Activated CD8-positive, alpha-beta memory T cell treated with anti-CD3 and anti-CD28 coated beads, Interleukin-2, amount 10 ng/mL, durations not matched to agents 7 days and 5 days (primary cell): ENCODE measurements around the gene MYMX. TPM values are rescaled to one million over a fixed set of nuclear protein-coding genes. Genes with fewer than 3 reads are reported as not detected.

Source experiments
- ATAC-seq: fragments of 150-1000 bp; cut with Tn5 transposase; one replicate; pipeline ENCODE4 v1.10.0; 2021; ENCODE audit warnings: moderate library complexity
- CTCF ChIA-PET: fragments of 350-600 bp; sonication (Branson Sonifier 250); formaldehyde crosslinking; loops from one replicate; lab custom pipeline; 2021; ENCODE audit warnings: antibody characterized with exemption; lab: Charles Lee
- DNase-seq: peaks from one replicate; pipeline ENCODE4 v3.0.0-alpha.2; 2020
- H3K27ac Mint-ChIP-seq: one replicate; pipeline ENCODE4 v1.8.0; 2021; ENCODE audit warnings: mild to moderate bottlenecking, mixed read lengths
- H3K27me3 Mint-ChIP-seq: one replicate; pipeline ENCODE4 v1.8.0; 2021; ENCODE audit warnings: mixed read lengths
- H3K36me3 Mint-ChIP-seq: one replicate; pipeline ENCODE4 v1.8.0; 2021; ENCODE audit warnings: mild to moderate bottlenecking, mixed read lengths
- H3K4me1 Mint-ChIP-seq: one replicate; pipeline ENCODE4 v1.8.0; 2021; ENCODE audit warnings: mixed read lengths
- H3K4me3 Mint-ChIP-seq: one replicate; pipeline ENCODE4 v1.8.0; 2021; ENCODE audit warnings: mild to moderate bottlenecking, moderate library complexity, mixed read lengths
- H3K9me3 Mint-ChIP-seq: one replicate; pipeline ENCODE4 v1.8.0; 2022; ENCODE audit warnings: low read depth, mixed read lengths
- total RNA-seq, 2 experiments: library from RNA; stranded (reverse); gene quantifications; one replicate each; pipeline ENCODE4 v1.2.3, GENCODE V29; 2021

Gene MYMX
- total RNA-seq, 2 experiments from 2014 or later = not detected

- no peaks in the 10 kb centered on the region for H3K9me3 Mint-ChIP-seq
- H3K4me1 Mint-ChIP-seq = no peaks in the 10 kb centered on the region
- no peak overlapping the region for H3K4me3 Mint-ChIP-seq
- no peak overlapping the region for H3K27ac Mint-ChIP-seq
- no peaks in the 10 kb centered on the region for H3K36me3 Mint-ChIP-seq
- H3K27me3 Mint-ChIP-seq = peaks cover 24% of the 10 kb centered on the region
- DNase-seq = no peak
- CTCF ChIA-PET = no interaction called here
- ATAC-seq = no peak
These were observed 5.4 kb upstream of the MYMX start for GRCh38 chr6:44211284-44211683.

GRCh38 chr6:44214307-44214706, 2.4 kb upstream of the MYMX start:
- H3K4me3 Mint-ChIP-seq = no peak overlapping the region
- H3K4me1 Mint-ChIP-seq = peaks cover 3% of the 10 kb centered on the region
- H3K9me3 Mint-ChIP-seq = no peaks in the 10 kb centered on the region
- CTCF ChIA-PET = interaction anchor here (1.2 to 1.5 kb wide), 2 partner anchors 9 to 42 kb away, joined by 3 to 4 read pairs; partner anchors contain the start of gene SLC29A1
- H3K27me3 Mint-ChIP-seq = peaks cover 26% of the 10 kb centered on the region
- DNase-seq = no peak
- no peak for ATAC-seq
- H3K36me3 Mint-ChIP-seq = no peaks in the 10 kb centered on the region
- H3K27ac Mint-ChIP-seq = no peak overlapping the region

GRCh38 chr6:44217332-44218143, 812 bp downstream of the MYMX start:
- Mint-ChIP-seq H3K36me3 (no peaks in the 10 kb centered on the region), H3K4me3 (no peak overlapping the region), H3K4me1 (peaks cover 13% of the 10 kb centered on the region), H3K27ac (no peak overlapping the region), H3K27me3 (peaks cover 15% of the 10 kb centered on the region), H3K9me3 (no peaks in the 10 kb centered on the region)
- ATAC-seq (no peak), DNase-seq (no peak)
- CTCF ChIA-PET = interaction anchor here (1.8 kb wide), 1 partner anchor 17 kb away, joined by 5 read pairs; no protein-coding TSS in a partner anchor

GRCh38 chr6:44219053-44219814, 2.5 kb downstream of the MYMX start:
- CTCF ChIA-PET = interaction anchor here (1.1 to 1.8 kb wide), 4 partner anchors 15 to 38 kb away, joined by 3 to 6 read pairs (median 5); partner anchors contain the start of gene SLC35B2
- peaks cover 23% of the 10 kb centered on the region for H3K4me1 Mint-ChIP-seq
- no peaks in the 10 kb centered on the region for H3K9me3 Mint-ChIP-seq
- no peaks in the 10 kb centered on the region for H3K36me3 Mint-ChIP-seq
- peaks cover 12% of the 10 kb centered on the region for H3K27me3 Mint-ChIP-seq
- H3K4me3 Mint-ChIP-seq = no peak overlapping the region
- no peak for ATAC-seq
- no peak overlapping the region for H3K27ac Mint-ChIP-seq
- no peak for DNase-seq

GRCh38 chr6:44219815-44220784, 3.4 kb downstream of the MYMX start:
- DNase-seq (no peak), ATAC-seq (no peak)
- Mint-ChIP-seq H3K27ac (no peak overlapping the region), H3K4me1 (peaks cover 31% of the 10 kb centered on the region), H3K4me3 (no peak overlapping the region), H3K9me3 (no peaks in the 10 kb centered on the region), H3K36me3 (no peaks in the 10 kb centered on the region), H3K27me3 (peaks cover 11% of the 10 kb centered on the region)
- CTCF ChIA-PET = interaction anchor here (1.1 to 6.8 kb wide), 6 partner anchors 8 to 39 kb away, joined by 3 to 88 read pairs (median 5); partner anchors contain the start of gene SLC35B2

- CTCF ChIA-PET = interaction anchor here (0.6 to 6.8 kb wide), 14 partner anchors 8 to 82 kb away, joined by 3 to 88 read pairs (median 4); partner anchors contain the start of gene HSP90AB1
- Mint-ChIP-seq H3K9me3 (no peaks in the 10 kb centered on the region), H3K27me3 (peaks cover 11% of the 10 kb centered on the region), H3K36me3 (no peaks in the 10 kb centered on the region), H3K4me3 (no peak overlapping the region), H3K4me1 (peaks cover 36% of the 10 kb centered on the region), H3K27ac (peak overlapping the region; percentile 3)
- ATAC-seq (no peak), DNase-seq (no peak)
These were observed 4.2 kb downstream of the MYMX start for GRCh38 chr6:44220913-44221290.

- ATAC-seq = peak; percentile 64
- H3K27ac Mint-ChIP-seq = peak overlapping the region; percentile 3
- H3K36me3 Mint-ChIP-seq = no peaks in the 10 kb centered on the region
- peaks cover 11% of the 10 kb centered on the region for H3K27me3 Mint-ChIP-seq
- CTCF ChIA-PET = interaction anchor here (0.6 to 6.8 kb wide), 17 partner anchors 9 to 123 kb away, joined by 3 to 88 read pairs (median 3); partner anchors contain the start of genes HSP90AB1 and TMEM151B
- H3K9me3 Mint-ChIP-seq = no peaks in the 10 kb centered on the region
- peak; percentile 85 for DNase-seq
- peaks cover 37% of the 10 kb centered on the region for H3K4me1 Mint-ChIP-seq
- no peak overlapping the region for H3K4me3 Mint-ChIP-seq
These were observed 4.7 kb downstream of the MYMX start for GRCh38 chr6:44221291-44221960.

- H3K27me3 Mint-ChIP-seq = peaks cover 11% of the 10 kb centered on the region
- no peak for ATAC-seq
- DNase-seq = no peak
- H3K9me3 Mint-ChIP-seq = no peaks in the 10 kb centered on the region
- H3K4me3 Mint-ChIP-seq = no peak overlapping the region
- peaks cover 37% of the 10 kb centered on the region for H3K4me1 Mint-ChIP-seq
- CTCF ChIA-PET = interaction anchor here (0.6 to 6.8 kb wide), 9 partner anchors 9 to 123 kb away, joined by 3 to 88 read pairs (median 4); partner anchors contain the start of genes HSP90AB1 and TMEM151B
- no peaks in the 10 kb centered on the region for H3K36me3 Mint-ChIP-seq
- no peak overlapping the region for H3K27ac Mint-ChIP-seq
These were observed 5.2 kb downstream of the MYMX start for GRCh38 chr6:44221961-44222335.

- H3K27ac Mint-ChIP-seq = peak overlapping the region; percentile 56
- DNase-seq (no peak), ATAC-seq (no peak)
These were observed 6.0 kb downstream of the MYMX start for GRCh38 chr6:44222486-44223318.

GRCh38 chr6:44223319-44224028, 6.7 kb downstream of the MYMX start, which contains the start of gene SLC29A1:
Gene SLC29A1, plus strand, starts transcription at chr6:44223595. Its CDS starts 3,719 bp downstream, at chr6:44227314.
- CTCF ChIA-PET = interaction anchor here (0.9 to 6.8 kb wide), 8 partner anchors 10 to 126 kb away, joined by 3 to 88 read pairs (median 4); partner anchors contain the start of genes HSP90AB1 and SLC35B2
- no peaks in the 10 kb centered on the region for H3K36me3 Mint-ChIP-seq
- no peaks in the 10 kb centered on the region for H3K9me3 Mint-ChIP-seq

More at GRCh38 chr6:44222486-44223318, 6.0 kb downstream of the MYMX start:
- peaks cover 7% of the 10 kb centered on the region for H3K27me3 Mint-ChIP-seq
- no peaks in the 10 kb centered on the region for H3K9me3 Mint-ChIP-seq
- peak overlapping the region; percentile 77 for H3K4me3 Mint-ChIP-seq
- H3K36me3 Mint-ChIP-seq = no peaks in the 10 kb centered on the region
- peaks cover 37% of the 10 kb centered on the region for H3K4me1 Mint-ChIP-seq
- CTCF ChIA-PET = interaction anchor here (0.9 to 6.8 kb wide), 8 partner anchors 9 to 124 kb away, joined by 3 to 88 read pairs (median 4); partner anchors contain the start of genes HSP90AB1 and SLC35B2

More at GRCh38 chr6:44223319-44224028, 6.7 kb downstream of the MYMX start, which contains the start of gene SLC29A1:
- Mint-ChIP-seq H3K27ac (peak within 1 kb of the TSS; percentile 71), H3K4me1 (peaks cover 37% of the 10 kb centered on the region), H3K27me3 (peaks cover 2% of the 10 kb centered on the region), H3K4me3 (peak within 1 kb of the TSS; percentile 77)
- DNase-seq (peak; percentile 88), ATAC-seq (peak; percentile 84)
